Ovary (tissue), 9 donors: ENCODE results near the gene ACER3. TPM values are rescaled to one million over a fixed set of nuclear protein-coding genes. Genes with fewer than 3 reads are reported as not detected.
"Not testable (repeated sequence)": the region's sequence is repeated elsewhere in the genome, so short reads cannot be mapped to it uniquely, and the experiment has no call there.

Experiments used
- DNase-seq, 5 donors: peaks; one replicate each; pipeline ENCODE4 v3.0.0-alpha.2; 2019 to 2020
- H3K27ac ChIP-seq, 2 donors: fragments of 200-600 bp; one replicate each; pipeline versions ENCODE4 v1.5.1 to v1.8.0; 2019 to 2022
- H3K27me3 ChIP-seq: fragments of 200-600 bp; one replicate; pipeline ENCODE4 v1.8.0; 2022
- H3K36me3 ChIP-seq: fragments of 200-600 bp; sonication (generic); one replicate; pipeline ENCODE4 v1.5.1; 2019
- H3K4me1 ChIP-seq: one replicate; pipeline ENCODE4 v1.8.1; 2013; ENCODE audit warnings: mild to moderate bottlenecking, moderate library complexity; ENCODE audit not compliant: insufficient read depth
- H3K4me3 ChIP-seq: fragments of 200-600 bp; sonication (generic); one replicate; pipeline ENCODE4 v1.5.1; 2017
- H3K9me3 ChIP-seq, 2 donors: fragments of 200-600 bp in 1 of 2; sonication (generic) in 1 of 2; one replicate each; pipeline versions ENCODE4 v1.5.1 to v1.8.1; 2013 to 2019; ENCODE audit warnings: mild to moderate bottlenecking in 1 of 2, moderate library complexity in 1 of 2
- EP300 ChIP-seq: sonication (generic); formaldehyde crosslinking; IDR thresholded peaks from one replicate; pipeline ENCODE4 v1.6.1; 2017; ENCODE audit warnings: antibody characterized with exemption
- POLR2A ChIP-seq: fragments of 450-650 bp; IDR thresholded peaks from one replicate; pipeline ENCODE4 v1.6.1; 2017; ENCODE audit warnings: antibody characterized with exemption, mild to moderate bottlenecking, moderate library complexity
- WGBS, 3 donors: extraction: QIAGEN DNeasy Blood & Tissue Kit in 1 of 3; methylation state at CpG; one replicate each; pipeline versions ENCODE4 v1.1.5 to v1.1.7; 2013 to 2017; 5-methylcytosine and 5-hydroxymethylcytosine counted together
- intact Hi-C, 4 donors: fragments of 100-400 bp; cut with DNase I; formaldehyde crosslinking; loops; one replicate each; pipeline versions ENCODE4 v1.11.0 to v1.15.1; 2022 to 2023
- polyA plus RNA-seq, 2 donors: library from polyadenylated mRNA; stranded (reverse); fragments of 200-250 nt in 1 of 2; fragments of 350-450 nt in 1 of 2; fragmentation: Illumina TruSeq in 1 of 2; extraction: RNeasy Lipid Tissue Mini Kit (QIAGEN cat#74804) in 1 of 2; gene quantifications; one replicate each; pipeline ENCODE4 v1.2.3, GENCODE V29; 2013 to 2014
- total RNA-seq, 7 donors: library from RNA; depleted of rRNA in 2 of 7; stranded (reverse); fragments of >200 nt in 2 of 7; fragmentation: NEBNext Ultra II Directional in 3 of 7; extraction: Animal tissue kit (Norgen Biotek cat#: 25700) in 3 of 7; gene quantifications; one replicate each; pipeline versions ENCODE4 v1.1.0 to v1.2.4, GENCODE V29; 2016 to 2023
- TF ChIP-seq, protein P1 (sequence below), 3 donors: fragments of 450-650 bp in 2 of 3; fragments of 200-600 bp in 1 of 3; IDR thresholded peaks; one replicate each; pipeline versions ENCODE4 v1.5.1 to v1.8.0; 2016 to 2022; ENCODE audit warnings: antibody characterized with exemption in 3 of 3, mild to moderate bottlenecking in 1 of 3
- donor health status: DM: no; HTN: no; CAD: no; lungs with moderate emphysema.
- donor health status: DM: no; HTN: no; CAD: no.
- donor health status: Bipolar disorder and iron deficiency.
- donor health status: DM: yes; HTN: yes; CAD: no.
- donor health status: DM: no; HTN: no; CAD: no.
- donor health status: DM: yes; HTN: yes; CAD: no.

ACER3 gene
- total and polyA plus RNA-seq, 9 donors, result 2.4 to 20.7 (median 8.4) TPM

DNA sequence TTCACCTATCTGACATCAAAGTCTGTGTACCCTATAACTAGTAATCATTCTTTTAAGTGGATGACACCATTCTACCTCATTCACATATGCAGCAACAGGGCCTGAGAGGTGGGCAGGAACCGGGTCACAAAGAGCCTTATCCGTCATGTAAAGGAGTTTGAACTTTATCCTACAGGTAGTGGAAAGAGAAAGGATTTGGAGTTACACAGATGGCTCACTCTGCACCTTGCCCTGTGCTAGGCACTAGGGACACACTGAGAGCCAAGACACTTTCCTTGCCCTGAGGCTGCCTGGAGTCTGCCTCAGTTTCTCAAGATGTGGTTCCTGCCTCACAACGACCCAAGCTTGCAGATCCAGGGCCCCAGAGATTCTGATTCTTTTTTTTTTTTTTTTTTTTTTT lies 14.3 kb upstream of the ACER3 start:
- Histone ChIP-seq H3K4me1 (peaks cover 6% of the 10 kb centered on the region), H3K36me3 (no peaks in the 10 kb centered on the region), H3K4me3 (no peak overlapping the region), H3K27ac (no peak overlapping the region), H3K27me3 (no peaks in the 10 kb centered on the region), H3K9me3 (no peaks in the 10 kb centered on the region)
- intact Hi-C loops, result no loop called here
- no peak for DNase-seq
- TF ChIP-seq EP300 (no peak), POLR2A (no peak)
- TF ChIP-seq, protein P1, sequence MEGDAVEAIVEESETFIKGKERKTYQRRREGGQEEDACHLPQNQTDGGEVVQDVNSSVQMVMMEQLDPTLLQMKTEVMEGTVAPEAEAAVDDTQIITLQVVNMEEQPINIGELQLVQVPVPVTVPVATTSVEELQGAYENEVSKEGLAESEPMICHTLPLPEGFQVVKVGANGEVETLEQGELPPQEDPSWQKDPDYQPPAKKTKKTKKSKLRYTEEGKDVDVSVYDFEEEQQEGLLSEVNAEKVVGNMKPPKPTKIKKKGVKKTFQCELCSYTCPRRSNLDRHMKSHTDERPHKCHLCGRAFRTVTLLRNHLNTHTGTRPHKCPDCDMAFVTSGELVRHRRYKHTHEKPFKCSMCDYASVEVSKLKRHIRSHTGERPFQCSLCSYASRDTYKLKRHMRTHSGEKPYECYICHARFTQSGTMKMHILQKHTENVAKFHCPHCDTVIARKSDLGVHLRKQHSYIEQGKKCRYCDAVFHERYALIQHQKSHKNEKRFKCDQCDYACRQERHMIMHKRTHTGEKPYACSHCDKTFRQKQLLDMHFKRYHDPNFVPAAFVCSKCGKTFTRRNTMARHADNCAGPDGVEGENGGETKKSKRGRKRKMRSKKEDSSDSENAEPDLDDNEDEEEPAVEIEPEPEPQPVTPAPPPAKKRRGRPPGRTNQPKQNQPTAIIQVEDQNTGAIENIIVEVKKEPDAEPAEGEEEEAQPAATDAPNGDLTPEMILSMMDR (IDR thresholded peaks at IDR 0.05), result no peak
- WGBS, 3 donors, result 84 to 91% (median 85%) methylated on average over 3 of the region's 3 CpGs

DNA sequence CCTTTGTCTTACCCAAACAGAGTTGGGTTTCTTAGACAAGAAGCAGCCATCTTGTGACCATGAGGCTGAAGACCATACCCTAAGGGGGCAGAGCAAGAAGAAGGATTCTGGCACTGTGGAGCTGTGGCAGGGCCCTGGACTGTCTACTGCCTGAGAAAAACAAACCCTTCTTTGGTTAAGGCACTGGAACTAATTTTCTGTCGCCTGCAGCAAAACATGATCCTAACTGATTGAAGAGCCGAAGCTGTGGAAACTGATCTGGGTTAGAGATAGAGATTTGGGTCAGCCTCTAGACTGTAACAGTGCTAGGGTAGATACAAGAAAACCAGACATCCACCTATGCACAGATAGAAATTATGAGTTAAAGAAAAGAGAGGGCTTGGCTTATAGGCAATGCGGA lies 11.3 kb upstream of the ACER3 start:
- intact Hi-C loops, result no loop called here

GRCh38 chr11:76850130-76850529 lies 10.6 kb upstream of the ACER3 start:
- no peak for DNase-seq
- Histone ChIP-seq H3K4me3 (no peak overlapping the region), H3K4me1 (peaks cover 6% of the 10 kb centered on the region), H3K27me3 (no peaks in the 10 kb centered on the region), H3K9me3 (no peaks in the 10 kb centered on the region), H3K36me3 (no peaks in the 10 kb centered on the region), H3K27ac (no peak overlapping the region)
- intact Hi-C loops, result no loop called here
- WGBS, 3 donors, result 50 to 57% (median 52%) methylated on average over 4 of the region's 4 CpGs
- no peak for TF ChIP-seq EP300
- TF ChIP-seq POLR2A, result no peak
- TF ChIP-seq, protein P1 (IDR thresholded peaks at IDR 0.05), result no peak

More for the DNA sequence above, 11.3 kb upstream of the ACER3 start:
- H3K27me3 ChIP-seq, result no peaks in the 10 kb centered on the region
- H3K9me3 ChIP-seq, result no peaks in the 10 kb centered on the region
- H3K4me3 ChIP-seq, result no peak overlapping the region
- H3K27ac ChIP-seq, result no peak overlapping the region
- DNase-seq, result no peak
- H3K4me1 ChIP-seq, result peaks cover 6% of the 10 kb centered on the region
- no peaks in the 10 kb centered on the region for H3K36me3 ChIP-seq
- 96 to 98% (median 97%) methylated on average over 3 of the region's 3 CpGs for WGBS, 3 donors
- TF ChIP-seq, protein P1 (IDR thresholded peaks at IDR 0.05), result no peak
- TF ChIP-seq POLR2A, result no peak
- no peak for TF ChIP-seq EP300

- TF ChIP-seq EP300, result no peak
- peak in 2 of 5 donors; percentile 11 to 42 for DNase-seq
- H3K4me3 ChIP-seq, result no peak overlapping the region
- H3K27ac ChIP-seq, result no peak overlapping the region
- H3K9me3 ChIP-seq, result no peaks in the 10 kb centered on the region
- WGBS, 3 donors, result 93 to 96% (median 94%) methylated on average over 6 of the region's 6 CpGs
- intact Hi-C loops, result no loop called here
- no peaks in the 10 kb centered on the region for H3K36me3 ChIP-seq
- H3K27me3 ChIP-seq, result no peaks in the 10 kb centered on the region
- peaks cover 6% of the 10 kb centered on the region for H3K4me1 ChIP-seq
Observed at GRCh38 chr11:76850815-76851214, 9.9 kb upstream of the ACER3 start.

DNA sequence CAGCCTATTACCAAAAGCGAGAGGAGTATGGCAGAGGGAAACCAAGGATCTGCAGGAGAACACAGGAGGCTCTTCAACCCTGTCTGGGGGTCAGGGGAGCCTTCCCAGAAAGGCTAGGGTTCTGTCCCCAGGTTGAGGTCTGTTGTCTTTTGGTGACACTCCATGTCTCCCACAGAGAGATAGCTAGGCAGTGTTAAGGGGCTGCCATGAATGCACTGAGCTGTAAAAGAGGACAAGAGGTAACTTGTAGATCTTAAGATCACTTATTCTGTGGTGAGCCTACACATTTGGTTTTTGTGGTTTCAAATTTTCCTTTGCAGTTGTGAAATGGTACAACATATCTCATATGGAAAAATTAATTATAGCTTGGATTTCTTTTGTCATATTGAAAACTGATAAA lies 6.0 kb upstream of the ACER3 start:
- Histone ChIP-seq H3K4me1 (peaks cover 3% of the 10 kb centered on the region), H3K9me3 (no peaks in the 10 kb centered on the region), H3K27me3 (no peaks in the 10 kb centered on the region), H3K36me3 (no peaks in the 10 kb centered on the region), H3K4me3 (no peak overlapping the region), H3K27ac (no peak overlapping the region)
- no peak for DNase-seq
- 94 to 100% (median 98%) methylated on average over 1 of the region's 1 CpG for WGBS, 3 donors
- intact Hi-C loops, result no loop called here
- TF ChIP-seq POLR2A (no peak), EP300 (no peak)
- TF ChIP-seq, protein P1 (IDR thresholded peaks at IDR 0.05), result no peak

GRCh38 chr11:76855670-76856069 lies 5.0 kb upstream of the ACER3 start:
- H3K4me3 ChIP-seq, H3K9me3 ChIP-seq, DNase-seq, H3K27me3 ChIP-seq, H3K4me1 ChIP-seq, H3K36me3 ChIP-seq, H3K27ac ChIP-seq, intact Hi-C loops: not testable (repeated sequence)
- WGBS, 3 donors, result 74 to 82% (median 75%) methylated on average over 5 of the region's 5 CpGs
